Epithelial cell of alveolus of lung (primary cell): ENCODE results near the gene GOT1. TPM values are rescaled to one million over a fixed set of nuclear protein-coding genes. Genes with fewer than 3 reads are reported as not detected.

ENCODE experiments used
- total RNA-seq: library from RNA; depleted of rRNA; stranded (reverse); fragments of >200 nt; gene quantifications from 2 replicates; pipeline ENCODE4 v1.2.1, GENCODE V29; 2015

The GOT1 gene
- total RNA-seq: 14.9 and 45.1 TPM in 2 replicates

DNA sequence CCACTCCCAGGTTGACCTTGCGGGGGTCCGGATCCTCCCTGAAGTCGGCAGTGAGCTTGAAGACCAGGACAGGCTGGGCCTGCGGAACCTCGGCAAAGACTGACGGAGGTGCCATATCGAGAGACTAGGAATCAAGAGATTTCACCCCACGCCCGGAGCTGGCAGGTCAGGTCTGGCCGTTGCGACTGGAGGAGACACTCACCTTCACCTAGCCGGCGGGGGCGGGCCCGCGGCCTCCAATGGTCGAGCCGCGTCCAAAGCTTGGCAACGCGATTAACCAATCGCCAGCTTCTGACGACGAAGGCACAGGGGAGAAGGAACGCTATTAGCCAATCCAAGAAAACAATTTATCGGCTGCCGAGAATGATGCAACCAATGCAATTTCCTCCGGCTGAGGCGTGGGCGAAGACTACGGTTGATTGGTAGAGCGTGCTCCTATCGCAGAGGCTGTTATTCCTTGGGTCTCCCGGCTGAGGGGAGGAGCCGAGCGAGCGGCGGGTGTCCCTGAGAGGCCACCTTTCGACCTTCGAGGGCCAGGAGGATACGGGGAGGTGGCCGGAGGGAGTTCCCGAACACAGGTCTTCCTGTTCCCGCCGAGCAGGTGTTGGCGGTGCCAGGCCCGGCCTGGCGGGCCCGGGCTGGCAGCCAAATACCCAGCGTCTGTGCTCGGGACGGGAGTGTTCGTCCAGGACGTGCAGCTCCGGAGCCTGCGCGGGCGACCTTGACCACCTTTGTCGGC, at the start of gene GOT1:
TSS of gene GOT1 (minus strand) at position 174 of the 739 bp plus-strand sequence. CDS start at position 115, 59 bp downstream.

Other genes with a start within 250 kb of the GOT1 start
- 0.26 TPM in 1 of 2 replicates, not detected in the other for gene HPSE2, start 194.8 kb downstream of the GOT1 start, total RNA-seq
- gene CNNM1, start 101.3 kb downstream of the GOT1 start, total RNA-seq: 0.13 TPM in 1 of 2 replicates, not detected in the other
- gene NKX2-3, start 102.3 kb upstream of the GOT1 start, total RNA-seq: not detected in 2 replicates
- 7.6 and 19.2 TPM in 2 replicates for gene SLC25A28, start 189.8 kb upstream of the GOT1 start, total RNA-seq
- 7.3 and 12.5 TPM in 2 replicates for gene ENTPD7, start 228.9 kb upstream of the GOT1 start, total RNA-seq